Body of pancreas (tissue), 4 donors: Measurements from ENCODE around the gene PDCD4. TPM values are rescaled to one million over a fixed set of nuclear protein-coding genes. Genes with fewer than 3 reads are reported as not detected.
A peak's percentile ranks its signal among the peaks of the same experiment; 100 is the strongest.

Source experiments
- ATAC-seq: fragments of 150-250 bp; one replicate; pipeline ENCODE4 v1.9.1; 2016
- DNase-seq, 4 donors: peaks; one replicate each; pipeline ENCODE4 v3.0.0-alpha.2; 2019
- H3K27ac ChIP-seq, 4 donors: fragments of 200-600 bp; sonication (generic); 1 replicate in 3 of 4; 2 replicates in 1 of 4; pipeline versions ENCODE4 v1.5.1 to v1.6.1; 2016 to 2019; ENCODE audit warnings: mild to moderate bottlenecking in 1 of 4, mixed read lengths in 1 of 4, moderate library complexity in 1 of 4
- H3K27me3 ChIP-seq, 2 donors: fragments of 200-600 bp; sonication (generic); one replicate each; pipeline ENCODE4 v1.6.0; 2016; ENCODE audit warnings: mild to moderate bottlenecking in 1 of 2
- H3K36me3 ChIP-seq, 2 donors: fragments of 200-600 bp; sonication (generic); replicated peaks in 1 of 2; 2 replicates each; pipeline ENCODE4 v1.5.1; 2016; ENCODE audit warnings: low read depth in 2 of 2; ENCODE audit not compliant: insufficient read depth in 1 of 2
- H3K4me1 ChIP-seq: fragments of 200-600 bp; sonication (generic); one replicate; pipeline ENCODE4 v1.6.0; 2016
- H3K4me3 ChIP-seq, 2 donors: fragments of 200-600 bp; sonication (generic); 1 replicate in 1 of 2; 2 replicates in 1 of 2; pipeline ENCODE4 v1.5.1; 2016 to 2019
- H3K9me3 ChIP-seq, 3 donors: fragments of 200-600 bp; sonication (generic); 1 replicate in 2 of 3; 2 replicates in 1 of 3; pipeline ENCODE4 v1.5.1; 2016
- CTCF ChIP-seq, 7 experiments: fragments of 450-650 bp in 4 of 7; fragments of 200-600 bp in 3 of 7; sonication (generic) in 3 of 7; IDR thresholded peaks; one replicate each; pipeline ENCODE4 v1.5.1; 2016 to 2019; ENCODE audit warnings: antibody characterized with exemption in 7 of 7
- POLR2A ChIP-seq, 3 donors: fragments of 450-650 bp; IDR thresholded peaks; one replicate each; pipeline ENCODE4 v1.6.1; 2016; ENCODE audit warnings: antibody characterized with exemption in 3 of 3, mild to moderate bottlenecking in 2 of 3
- WGBS, 2 donors: methylation state at CpG; one replicate each; pipeline ENCODE4 v1.1.5; 2017; 5-methylcytosine and 5-hydroxymethylcytosine counted together
- intact Hi-C: fragments of 100-400 bp; cut with DNase I; formaldehyde crosslinking; loops from one replicate; pipeline ENCODE4 v1.15.1; 2023
- total RNA-seq, 2 donors: library from RNA; depleted of rRNA; stranded (reverse); fragments of >200 nt; gene quantifications; one replicate each; pipeline ENCODE4 v1.1.0, GENCODE V29; 2016

The PDCD4 gene
- total RNA-seq, 2 donors from 2014 or later: 332 to 458 TPM

GRCh38 chr10:110843796-110844616, 27.7 kb upstream of the PDCD4 start:
- Histone ChIP-seq H3K4me1 (peaks cover 98% of the 10 kb centered on the region), H3K4me3 (no peak overlapping the region), H3K27ac (peak overlapping the region; percentile 83 to 98 (median 94)), H3K9me3 (no peaks in the 10 kb centered on the region), H3K27me3 (no peaks in the 10 kb centered on the region), H3K36me3 (no peaks in the 10 kb centered on the region)
- intact Hi-C loops: no loop called here
- DNase-seq: peak; percentile 64 to 87 (median 73)
- peak; percentile 21 for ATAC-seq
- TF ChIP-seq CTCF (IDR thresholded peaks at IDR 0.05) (no peak), POLR2A (IDR thresholded peaks at IDR 0.05) (peak in 1 of 3 donors; percentile 14)
- 28 to 33% methylated on average over 8 of the region's 8 CpGs for WGBS, 2 donors

GRCh38 chr10:110844617-110844881, 27.2 kb upstream of the PDCD4 start:
- Histone ChIP-seq H3K27ac (peak overlapping the region; percentile 83 to 98 (median 94)), H3K27me3 (no peaks in the 10 kb centered on the region), H3K4me1 (peaks cover 97% of the 10 kb centered on the region), H3K36me3 (no peaks in the 10 kb centered on the region), H3K9me3 (no peaks in the 10 kb centered on the region), H3K4me3 (no peak overlapping the region)
- ATAC-seq: no peak
- no peak for TF ChIP-seq CTCF (IDR thresholded peaks at IDR 0.05)
- no peak for TF ChIP-seq POLR2A (IDR thresholded peaks at IDR 0.05)
- 57 to 67% methylated on average over 4 of the region's 4 CpGs for WGBS, 2 donors
- no peak for DNase-seq
- intact Hi-C loops: no loop called here

DNA sequence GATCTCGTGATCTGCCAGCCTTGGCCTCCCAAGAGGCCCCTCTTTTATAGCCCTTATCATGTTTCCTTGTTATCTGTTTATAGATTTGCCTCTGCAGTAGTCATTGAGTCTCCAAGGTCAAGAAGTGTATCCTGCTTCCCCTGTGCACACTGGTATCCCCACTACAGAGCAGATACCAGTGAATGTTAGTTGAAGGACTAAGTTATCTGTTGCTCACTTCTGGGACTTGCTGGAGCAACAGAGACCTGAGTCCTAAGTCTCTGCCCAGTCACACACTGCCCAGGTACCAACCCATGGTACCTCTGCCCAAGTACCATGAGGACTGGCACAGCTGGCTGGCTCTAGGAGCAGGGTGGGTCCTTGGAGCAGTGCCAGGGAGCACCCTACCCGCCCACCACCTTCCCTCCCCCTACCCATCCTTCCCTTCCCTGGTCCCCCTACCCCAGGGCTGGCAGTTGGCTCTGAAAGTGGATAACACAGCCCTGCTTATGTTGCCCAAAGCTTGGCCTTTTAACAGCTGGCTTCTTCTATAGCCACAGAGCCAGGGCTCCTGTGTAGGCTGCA, 26.5 kb upstream of the PDCD4 start:
- no peak for ATAC-seq
- DNase-seq: no peak
- H3K4me1 ChIP-seq: peaks cover 96% of the 10 kb centered on the region
- TF ChIP-seq POLR2A (IDR thresholded peaks at IDR 0.05) (no peak), CTCF (IDR thresholded peaks at IDR 0.05) (no peak)
- peak overlapping the region; percentile 92 to 98 (median 96) for H3K27ac ChIP-seq
- H3K27me3 ChIP-seq: no peaks in the 10 kb centered on the region
- 24% methylated on average over 1 to 2 of the region's 2 CpGs for WGBS, 2 donors
- intact Hi-C loops: no loop called here
- no peak overlapping the region for H3K4me3 ChIP-seq
- no peaks in the 10 kb centered on the region for H3K9me3 ChIP-seq
- no peaks in the 10 kb centered on the region for H3K36me3 ChIP-seq

DNA sequence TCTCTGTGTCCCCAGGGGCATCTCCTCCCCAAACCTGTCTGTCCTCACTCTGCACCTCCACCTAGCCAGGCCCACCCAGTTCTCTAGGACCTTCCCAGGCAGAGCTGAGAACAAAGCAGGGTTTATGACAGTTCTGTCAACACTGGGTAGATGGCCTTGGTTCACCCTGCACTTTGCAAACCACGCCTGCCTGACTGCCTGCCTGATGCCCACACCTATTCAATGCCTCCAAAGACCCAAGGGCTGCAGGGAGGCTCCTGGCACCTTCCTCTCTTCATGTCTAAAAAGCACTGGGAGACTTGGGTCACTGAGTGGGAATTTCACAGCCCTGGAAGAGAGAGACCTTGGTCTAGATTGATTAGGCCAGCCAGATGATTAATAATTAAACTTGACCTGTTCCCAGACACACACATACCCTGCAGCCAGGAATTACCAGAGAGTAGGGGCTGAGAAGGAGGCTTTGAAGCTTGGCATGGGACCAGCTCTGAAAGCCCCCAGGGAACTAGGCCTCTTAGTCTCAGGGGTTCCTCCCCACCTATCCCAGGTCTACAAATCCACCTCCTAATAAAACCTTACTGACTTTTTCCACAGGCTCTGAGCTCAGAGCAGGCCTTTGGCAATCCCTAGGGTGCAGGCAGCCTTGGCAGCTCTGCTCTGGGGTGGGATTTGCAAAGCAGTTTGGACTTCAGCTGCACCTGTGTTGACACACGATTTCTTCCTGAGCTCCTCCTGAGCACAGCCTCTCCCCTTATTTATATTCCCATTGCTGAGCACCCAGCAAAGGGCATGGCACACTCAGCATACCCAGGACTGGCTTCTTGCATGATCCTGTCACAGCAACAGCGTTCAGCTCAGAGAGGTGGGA, 25.7 kb upstream of the PDCD4 start:
- H3K9me3 ChIP-seq: no peaks in the 10 kb centered on the region
- H3K4me3 ChIP-seq: no peak overlapping the region
- ATAC-seq (peak; percentile 83), DNase-seq (peak; percentile 93 to 98 (median 96))
- TF ChIP-seq CTCF (IDR thresholded peaks at IDR 0.05) (no peak), POLR2A (IDR thresholded peaks at IDR 0.05) (peak in 2 of 3 donors; percentile 80 to 82)
- intact Hi-C loops: no loop called here
- H3K27me3 ChIP-seq: no peaks in the 10 kb centered on the region
- H3K4me1 ChIP-seq: peaks cover 93% of the 10 kb centered on the region
- peak overlapping the region; percentile 92 to 98 (median 96) for H3K27ac ChIP-seq
- H3K36me3 ChIP-seq: no peaks in the 10 kb centered on the region
- WGBS, 2 donors: 8 to 22% methylated on average over 1 to 3 of the region's 3 CpGs
